HepG2 (cell line): ENCODE measurements around the gene C10orf67. TPM values are rescaled to one million over a fixed set of nuclear protein-coding genes. Genes with fewer than 3 reads are reported as not detected.

Source experiments
- ATAC-seq: fragments of 200-7000 bp; cut with Tn5 transposase; 3 replicates; pipeline ENCODE4 v1.9.1; 2020; ENCODE audit warnings: mild to moderate bottlenecking, moderate library complexity
- BruUV-seq: library from RNA; stranded (reverse); fragments of 400-500 nt; replicated peaks from 2 replicates; lab custom pipeline; 2021; lab: Mats Ljungman, UMichigan
- CTCF ChIA-PET: fragments of 300-600 bp; formaldehyde crosslinking; extraction: SDS; loops from one replicate; lab custom pipeline; 2021; ENCODE audit warnings: low total read pairs, inconsistent platforms, low intra/inter-chr PET ratio; lab: Yijun Ruan, JAX
- POLR2A ChIA-PET: fragments of 350-600 bp; sonication (Branson Sonifier 250); formaldehyde crosslinking; loops from one replicate; lab custom pipeline; 2020; ENCODE audit warnings: antibody characterized with exemption, inconsistent platforms; lab: Yijun Ruan, JAX
- DNase-seq: peaks from one replicate; pipeline ENCODE4 v3.0.0-alpha.2; 2015; ENCODE audit warnings: low spot score
- FAIRE-seq: peaks from 3 replicates; lab custom pipeline; 2011; peaks lifted over from hg19 to GRCh38; lab: Jason Lieb, UNC
- H2AFZ ChIP-seq: one replicate; pipeline ENCODE4 v1.6.1; 2011; ENCODE audit warnings: low read length, inconsistent platforms
- H3K27ac ChIP-seq: fragments of 300-600 bp; 3 replicates; pipeline ENCODE4 v1.8.0; 2011; ENCODE audit warnings: mixed run types, mild to moderate bottlenecking, mixed read lengths, low read length, inconsistent platforms; ENCODE audit not compliant: insufficient read depth; ENCODE audit errors: extremely low read length
- H3K27me3 ChIP-seq, 2 experiments: fragments of 200-600 bp in 1 of 2; 2 replicates in 1 of 2; 3 replicates in 1 of 2; pipeline versions ENCODE4 v1.6.0 to v1.8.0; 2011; ENCODE audit warnings: low read length in 2 of 2, mild to moderate bottlenecking in 2 of 2, moderate library complexity in 2 of 2, inconsistent platforms in 1 of 2; ENCODE audit not compliant: insufficient read depth in 2 of 2, control insufficient read depth in 1 of 2
- H3K36me3 ChIP-seq, 2 experiments: fragments of 200-600 bp in 1 of 2; replicated peaks in 1 of 2; 2 replicates in 1 of 2; 3 replicates in 1 of 2; pipeline versions ENCODE4 v1.5.1 to v1.8.0; 2011; ENCODE audit warnings: low read length in 2 of 2, inconsistent platforms in 1 of 2; ENCODE audit not compliant: insufficient read depth in 2 of 2, control insufficient read depth in 1 of 2
- H3K4me1 ChIP-seq: 2 replicates; pipeline ENCODE4 v1.5.1; 2012; ENCODE audit warnings: low read length, inconsistent platforms; ENCODE audit not compliant: insufficient read depth
- H3K4me2 ChIP-seq: 2 replicates; pipeline ENCODE4 v1.6.0; 2011; ENCODE audit warnings: low read depth, low read length, inconsistent platforms
- H3K4me3 ChIP-seq, 3 experiments: fragments of 200-600 bp in 1 of 3; sonication (generic), shearing (Covaris generic) in 1 of 3; replicated peaks in 1 of 3; 2 replicates each; pipeline ENCODE4 v1.5.1; 2011 to 2016; ENCODE audit warnings: low read length in 3 of 3, inconsistent platforms in 2 of 3, low read depth in 2 of 3, mild to moderate bottlenecking in 2 of 3, control low read depth in 1 of 3, mixed read lengths in 1 of 3; ENCODE audit not compliant: insufficient read depth in 1 of 3
- H3K79me2 ChIP-seq: one replicate; pipeline ENCODE4 v1.6.1; 2011; ENCODE audit warnings: low read length, inconsistent platforms; ENCODE audit not compliant: insufficient read depth
- H3K9ac ChIP-seq: 2 replicates; pipeline ENCODE4 v1.6.0; 2011; ENCODE audit warnings: mild to moderate bottlenecking, low read depth, low read length, inconsistent platforms; ENCODE audit not compliant: insufficient read depth
- H3K9me3 ChIP-seq: 2 replicates; pipeline ENCODE4 v1.5.1; 2012; ENCODE audit warnings: mild to moderate bottlenecking, low read length
- H4K20me1 ChIP-seq: 2 replicates; pipeline ENCODE4 v1.6.0; 2011; ENCODE audit warnings: inconsistent platforms, mild to moderate bottlenecking, low read length, moderate library complexity; ENCODE audit not compliant: insufficient read depth
- BCL6 ChIP-seq: IDR thresholded peaks from 2 replicates; pipeline ENCODE4 v1.6.1; 2016; ENCODE audit warnings: missing genetic modification reagents, missing compliant biosample characterization
- FOXA1 ChIP-seq, 2 experiments: fragments of 450-650 bp in 1 of 2; sonication (generic) in 1 of 2; formaldehyde crosslinking in 1 of 2; IDR thresholded peaks; 2 replicates each; pipeline versions ENCODE4 v1.4.0 to v1.6.1; 2016 to 2020; ENCODE audit warnings: missing genetic modification reagents in 1 of 2
- FOXA3 ChIP-seq: IDR thresholded peaks from 2 replicates; pipeline ENCODE4 v1.6.1; 2016; ENCODE audit warnings: missing genetic modification reagents, missing compliant biosample characterization
- KMT2B ChIP-seq: IDR thresholded peaks from 2 replicates; pipeline ENCODE4 v1.6.1; 2016; ENCODE audit warnings: missing genetic modification reagents, missing compliant biosample characterization
- MATR3 ChIP-seq: sonication (generic); formaldehyde crosslinking; IDR thresholded peaks from 2 replicates; pipeline ENCODE4 v1.4.0; 2020; ENCODE audit warnings: missing genetic modification reagents
- MIER2 ChIP-seq: IDR thresholded peaks from 2 replicates; pipeline ENCODE4 v1.6.1; 2016; ENCODE audit warnings: missing biosample characterization, missing genetic modification reagents
- NBN ChIP-seq: fragments of 450-650 bp; conservative IDR thresholded peaks from 2 replicates; pipeline ENCODE4 v1.6.1; 2017
- NCOA2 ChIP-seq: sonication (generic); formaldehyde crosslinking; IDR thresholded peaks from 2 replicates; pipeline ENCODE4 v1.8.0; 2022; ENCODE audit warnings: inconsistent platforms
- NCOR1 ChIP-seq: fragments of 200-600 bp; sonication (generic); IDR thresholded peaks from 2 replicates; pipeline ENCODE4 v1.7.0; 2017; ENCODE audit warnings: antibody characterized with exemption, low read length, borderline replicate concordance
- NFIB ChIP-seq: sonication (generic); formaldehyde crosslinking; IDR thresholded peaks from 2 replicates; pipeline ENCODE4 v1.9.0; 2021; ENCODE audit warnings: missing genetic modification reagents, mild to moderate bottlenecking, borderline replicate concordance
- PRPF4 ChIP-seq: fragments of 200-400 bp; formaldehyde crosslinking; IDR thresholded peaks from 2 replicates; pipeline ENCODE4 v1.6.1; 2016; ENCODE audit warnings: low read length, low read depth; ENCODE audit not compliant: poor library complexity, severe bottlenecking
- RXRA ChIP-seq: sonication (generic); formaldehyde crosslinking; IDR thresholded peaks from 2 replicates; pipeline ENCODE4 v1.5.1; 2020; ENCODE audit warnings: missing genetic modification reagents
- SNAI1 ChIP-seq: sonication (generic); formaldehyde crosslinking; IDR thresholded peaks from 2 replicates; pipeline ENCODE4 v1.5.0; 2020; ENCODE audit warnings: mild to moderate bottlenecking, missing genetic modification reagents, borderline replicate concordance
- TCF7L2 ChIP-seq: IDR thresholded peaks from 2 replicates; pipeline ENCODE4 v1.6.1; 2011; ENCODE audit warnings: mild to moderate bottlenecking, low read depth, low read length, moderate library complexity
- YY1 ChIP-seq: IDR thresholded peaks from 2 replicates; pipeline ENCODE4 v1.6.1; 2011; ENCODE audit warnings: low read length, low read depth, moderate library complexity, mild to moderate bottlenecking; ENCODE audit not compliant: insufficient read depth, insufficient replicate concordance
- ZNF143 ChIP-seq: sonication (generic); formaldehyde crosslinking; IDR thresholded peaks from 2 replicates; pipeline ENCODE4 v1.4.0; 2020; ENCODE audit warnings: missing genetic modification reagents
- ZNF20 ChIP-seq: sonication (generic); formaldehyde crosslinking; IDR thresholded peaks from 2 replicates; pipeline ENCODE4 v1.4.0; 2020; ENCODE audit warnings: mild to moderate bottlenecking, moderate library complexity, missing genetic modification reagents
- ZNF253 ChIP-seq: sonication (generic); formaldehyde crosslinking; IDR thresholded peaks from 2 replicates; pipeline ENCODE4 v1.8.0; 2022; ENCODE audit warnings: mild to moderate bottlenecking, missing genetic modification reagents, borderline replicate concordance
- ZNF296 ChIP-seq: sonication (generic); formaldehyde crosslinking; conservative IDR thresholded peaks from 2 replicates; pipeline ENCODE4 v1.5.0; 2020; ENCODE audit warnings: mild to moderate bottlenecking, missing genetic modification reagents
- ZNF331 ChIP-seq: sonication (generic); formaldehyde crosslinking; IDR thresholded peaks from 2 replicates; pipeline ENCODE4 v1.4.0; 2020; ENCODE audit warnings: missing genetic modification reagents
- ZNF616 ChIP-seq: sonication (generic); formaldehyde crosslinking; IDR thresholded peaks from 2 replicates; pipeline ENCODE4 v1.5.0; 2020; ENCODE audit warnings: low read depth, mild to moderate bottlenecking, missing genetic modification reagents
- ZNF782 ChIP-seq: sonication (generic); formaldehyde crosslinking; IDR thresholded peaks from 2 replicates; pipeline ENCODE4 v1.4.0; 2020; ENCODE audit warnings: missing genetic modification reagents, mild to moderate bottlenecking, borderline replicate concordance
- ZNF879 ChIP-seq: sonication (generic); formaldehyde crosslinking; IDR thresholded peaks from 2 replicates; pipeline ENCODE4 v1.8.1; 2023; ENCODE audit warnings: missing genetic modification reagents
- WGBS: methylation state at CpG from one replicate; pipeline ENCODE4 v1.1.6; 2017; ENCODE audit warnings: low lambda C conversion rate; 5-methylcytosine and 5-hydroxymethylcytosine counted together
- in situ Hi-C: cut with HindIII; loops from 2 replicates; pipeline ENCODE4 v1.10.0; 2017; ENCODE audit warnings: low pct_unique_long_range_greater_than_20kb; ENCODE audit not compliant: extremely low pct_ligation_motif_present
- intact Hi-C: fragments of 100-400 bp; cut with micrococcal nuclease; formaldehyde crosslinking; loops from one replicate; pipeline ENCODE4 v1.10.0; 2022; ENCODE audit not compliant: unreplicated experiment
- polyA plus RNA-seq, 8 experiments: library from polyadenylated mRNA; depleted of rRNA in 3 of 8; stranded (reverse) in 7 of 8; unstranded in 1 of 8; fragments of >200 nt; fragmentation: Illumina TruSeq in 4 of 8; extraction: Trizol in 4 of 8; gene quantifications; 2 replicates each; pipeline versions ENCODE4 v1.2.1 to v1.2.3, GENCODE V29; 2011 to 2016; ENCODE audit warnings: low read depth in 4 of 8, missing spikeins in 1 of 8, mixed read lengths in 1 of 8; ENCODE audit not compliant: insufficient read depth in 1 of 8
- total RNA-seq, 5 experiments: library from RNA; depleted of rRNA; stranded (reverse); fragments of >200 nt; fragmentation: Illumina TruSeq; extraction: Trizol; gene quantifications; 2 replicates each; pipeline ENCODE4 v1.2.3, GENCODE V29; 2016; ENCODE audit warnings: low read depth in 1 of 5
- TF ChIP-seq, protein P1 (sequence below): sonication (generic); formaldehyde crosslinking; IDR thresholded peaks from 2 replicates; pipeline ENCODE4 v1.5.0; 2020; ENCODE audit warnings: missing genetic modification reagents, mild to moderate bottlenecking, borderline replicate concordance
- TF ChIP-seq, protein P2 (sequence below): sonication (generic); formaldehyde crosslinking; conservative IDR thresholded peaks from 2 replicates; pipeline ENCODE4 v1.4.0; 2020; ENCODE audit warnings: mild to moderate bottlenecking, missing genetic modification reagents, moderate library complexity

The C10orf67 gene
- total and polyA plus RNA-seq, 2 of the 13 experiments (the other 11 are each of a cell fraction or from before 2014, with no cell fraction given) = not detected

DNA sequence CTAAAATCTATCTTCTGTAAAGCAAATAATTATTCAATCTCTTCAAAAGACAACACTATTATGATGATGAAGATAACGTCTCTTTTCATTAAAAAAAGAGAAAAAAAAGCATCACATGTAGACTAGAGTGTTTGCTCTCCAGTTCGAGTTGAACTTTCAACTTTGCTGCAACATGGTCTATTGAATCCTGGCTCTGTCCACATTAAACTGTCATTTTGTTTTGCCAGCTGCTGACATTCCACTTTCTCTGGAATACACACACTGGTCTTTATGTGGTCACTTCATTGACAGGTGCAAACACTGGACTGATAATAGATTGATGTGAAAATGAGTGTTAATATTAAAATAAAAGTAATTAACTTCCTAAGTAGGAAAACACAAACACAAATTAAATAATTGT lies 90.8 kb downstream of the C10orf67 start:
- H3K36me3 ChIP-seq = no peaks in the 10 kb centered on the region
- H3K4me3 ChIP-seq = peak overlapping the region in 1 of 3 experiments; percentile 23; a peak in 1 of 6 replicates
- WGBS = 1% methylated on average over 2 of the region's 2 CpGs
- H3K27ac ChIP-seq = no peak overlapping the region
- ChIA-PET POLR2A (no interaction called here), CTCF (no interaction called here)
- intact Hi-C loops (no loop called here), in situ Hi-C loops (no loop called here)
- H3K79me2 ChIP-seq = no peaks in the 10 kb centered on the region
- peaks cover 10% of the 10 kb centered on the region for H3K9me3 ChIP-seq
- peak; percentile 94 for ATAC-seq
- H2AFZ ChIP-seq = no peak overlapping the region
- BruUV-seq = no TSS peak
- no peaks in the 10 kb centered on the region; a peak in 1 of 5 replicates for H3K27me3 ChIP-seq
- H3K4me1 ChIP-seq = peaks cover 15% of the 10 kb centered on the region
- H4K20me1 ChIP-seq = no peaks in the 10 kb centered on the region
- H3K9ac ChIP-seq = no peak overlapping the region
- H3K4me2 ChIP-seq = peak overlapping the region; percentile 40
- peak; percentile 79 for DNase-seq
- FAIRE-seq = peak; percentile 81
- peak; percentile 37; the same call in 1 of the 2 replicates for TF ChIP-seq BCL6 (CRISPR knock-in tag)
- no peak for TF ChIP-seq ZNF879 (CRISPR knock-in tag)
- no peak for TF ChIP-seq SNAI1
- TF ChIP-seq PRPF4 = no peak
- TF ChIP-seq YY1 = no peak
- no peak for TF ChIP-seq ZNF143 (CRISPR knock-in tag)
- TF ChIP-seq ZNF331 (CRISPR knock-in tag) = 0 out of 2 replicates have a peak, but pooled peaks have one; percentile 14
- TF ChIP-seq ZNF20 (CRISPR knock-in tag) = no peak
- TF ChIP-seq, protein P1, sequence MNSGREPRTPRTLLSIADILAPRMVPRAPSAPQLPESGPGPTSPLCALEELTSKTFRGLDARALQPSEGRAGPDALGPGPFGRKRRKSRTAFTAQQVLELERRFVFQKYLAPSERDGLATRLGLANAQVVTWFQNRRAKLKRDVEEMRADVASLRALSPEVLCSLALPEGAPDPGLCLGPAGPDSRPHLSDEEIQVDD (CRISPR knock-in tag) = no peak
- no peak for TF ChIP-seq NFIB (CRISPR knock-in tag)
- peak; percentile 49 for TF ChIP-seq FOXA3 (CRISPR knock-in tag)
- no peak for TF ChIP-seq ZNF253
- TF ChIP-seq ZNF782 (CRISPR knock-in tag) = no peak
- no peak for TF ChIP-seq ZNF296 (CRISPR knock-in tag)
- no peak for TF ChIP-seq MATR3 (CRISPR knock-in tag)
- no peak for TF ChIP-seq ZNF616
- TF ChIP-seq RXRA (CRISPR knock-in tag) = no peak
- no peak for TF ChIP-seq NBN
- TF ChIP-seq TCF7L2 = no peak
- no peak for TF ChIP-seq FOXA1 (IDR thresholded peaks at IDR 0.05)
- TF ChIP-seq FOXA1 (CRISPR knock-in tag; IDR thresholded peaks at IDR 0.05) = peak; percentile 43; the same call in 1 of the 2 replicates
- peak; percentile 80 for TF ChIP-seq MIER2 (CRISPR knock-in tag)
- TF ChIP-seq, protein P2, sequence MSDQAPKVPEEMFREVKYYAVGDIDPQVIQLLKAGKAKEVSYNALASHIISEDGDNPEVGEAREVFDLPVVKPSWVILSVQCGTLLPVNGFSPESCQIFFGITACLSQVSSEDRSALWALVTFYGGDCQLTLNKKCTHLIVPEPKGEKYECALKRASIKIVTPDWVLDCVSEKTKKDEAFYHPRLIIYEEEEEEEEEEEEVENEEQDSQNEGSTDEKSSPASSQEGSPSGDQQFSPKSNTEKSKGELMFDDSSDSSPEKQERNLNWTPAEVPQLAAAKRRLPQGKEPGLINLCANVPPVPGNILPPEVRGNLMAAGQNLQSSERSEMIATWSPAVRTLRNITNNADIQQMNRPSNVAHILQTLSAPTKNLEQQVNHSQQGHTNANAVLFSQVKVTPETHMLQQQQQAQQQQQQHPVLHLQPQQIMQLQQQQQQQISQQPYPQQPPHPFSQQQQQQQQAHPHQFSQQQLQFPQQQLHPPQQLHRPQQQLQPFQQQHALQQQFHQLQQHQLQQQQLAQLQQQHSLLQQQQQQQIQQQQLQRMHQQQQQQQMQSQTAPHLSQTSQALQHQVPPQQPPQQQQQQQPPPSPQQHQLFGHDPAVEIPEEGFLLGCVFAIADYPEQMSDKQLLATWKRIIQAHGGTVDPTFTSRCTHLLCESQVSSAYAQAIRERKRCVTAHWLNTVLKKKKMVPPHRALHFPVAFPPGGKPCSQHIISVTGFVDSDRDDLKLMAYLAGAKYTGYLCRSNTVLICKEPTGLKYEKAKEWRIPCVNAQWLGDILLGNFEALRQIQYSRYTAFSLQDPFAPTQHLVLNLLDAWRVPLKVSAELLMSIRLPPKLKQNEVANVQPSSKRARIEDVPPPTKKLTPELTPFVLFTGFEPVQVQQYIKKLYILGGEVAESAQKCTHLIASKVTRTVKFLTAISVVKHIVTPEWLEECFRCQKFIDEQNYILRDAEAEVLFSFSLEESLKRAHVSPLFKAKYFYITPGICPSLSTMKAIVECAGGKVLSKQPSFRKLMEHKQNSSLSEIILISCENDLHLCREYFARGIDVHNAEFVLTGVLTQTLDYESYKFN (CRISPR knock-in tag) = peak; percentile 70
- peak; percentile 36; the same call in 1 of the 2 replicates for TF ChIP-seq NCOA2 (CRISPR knock-in tag)
- TF ChIP-seq NCOR1 = no peak
- no peak for TF ChIP-seq KMT2B (CRISPR knock-in tag)
